ENCODE results near the gene FOXF1. TPM values are rescaled to one million over a fixed set of nuclear protein-coding genes. Genes with fewer than 3 reads are reported as not detected.

Gene FOXF1
- total RNA-seq, 2 donors from 2014 or later: not detected

- Histone ChIP-seq H3K27ac (ENCODE audit: low read depth, low read length) (no peak overlapping the region), H3K27me3 (ENCODE audit: control insufficient read depth, insufficient read depth, low read length, poor library complexity, severe bottlenecking) (no peaks in the 10 kb centered on the region), H3K9ac (ENCODE audit: extremely low read depth, low read length, poor library complexity, severe bottlenecking) (no peak overlapping the region), H3K9me3 (ENCODE audit: control insufficient read depth, low read length) (no peaks in the 10 kb centered on the region), H3K36me3 (ENCODE audit: control insufficient read depth, insufficient read depth, low read length) (no peaks in the 10 kb centered on the region), H3K4me1 (ENCODE audit: control insufficient read depth, insufficient read depth, low read length) (no peaks in the 10 kb centered on the region), H3K4me3 (ENCODE audit: low read length) (no peak overlapping the region)
- H3K27ac Mint-ChIP-seq: no peak overlapping the region
- TF ChIP-seq, protein P1, sequence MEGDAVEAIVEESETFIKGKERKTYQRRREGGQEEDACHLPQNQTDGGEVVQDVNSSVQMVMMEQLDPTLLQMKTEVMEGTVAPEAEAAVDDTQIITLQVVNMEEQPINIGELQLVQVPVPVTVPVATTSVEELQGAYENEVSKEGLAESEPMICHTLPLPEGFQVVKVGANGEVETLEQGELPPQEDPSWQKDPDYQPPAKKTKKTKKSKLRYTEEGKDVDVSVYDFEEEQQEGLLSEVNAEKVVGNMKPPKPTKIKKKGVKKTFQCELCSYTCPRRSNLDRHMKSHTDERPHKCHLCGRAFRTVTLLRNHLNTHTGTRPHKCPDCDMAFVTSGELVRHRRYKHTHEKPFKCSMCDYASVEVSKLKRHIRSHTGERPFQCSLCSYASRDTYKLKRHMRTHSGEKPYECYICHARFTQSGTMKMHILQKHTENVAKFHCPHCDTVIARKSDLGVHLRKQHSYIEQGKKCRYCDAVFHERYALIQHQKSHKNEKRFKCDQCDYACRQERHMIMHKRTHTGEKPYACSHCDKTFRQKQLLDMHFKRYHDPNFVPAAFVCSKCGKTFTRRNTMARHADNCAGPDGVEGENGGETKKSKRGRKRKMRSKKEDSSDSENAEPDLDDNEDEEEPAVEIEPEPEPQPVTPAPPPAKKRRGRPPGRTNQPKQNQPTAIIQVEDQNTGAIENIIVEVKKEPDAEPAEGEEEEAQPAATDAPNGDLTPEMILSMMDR (conservative IDR thresholded peaks at IDR 0.05): peak; percentile 31
- no peaks in the 10 kb centered on the region for H3K9me3 Mint-ChIP-seq
- no peak overlapping the region for H3K4me3 Mint-ChIP-seq
- DNase-seq: peak; percentile 49
- H3K27me3 Mint-ChIP-seq (ENCODE audit: insufficient read depth): peaks cover 1% of the 10 kb centered on the region
- no peaks in the 10 kb centered on the region for H3K4me1 Mint-ChIP-seq
- WGBS, 2 experiments (ENCODE audit: insufficient coverage in 1 of 2, insufficient read length in 1 of 2): 94 to 95% methylated on average over 29 to 38 of the region's 38 CpGs
- H3K36me3 Mint-ChIP-seq (ENCODE audit: low read depth): peaks cover 1% of the 10 kb centered on the region
These were observed 18.0 kb downstream of the FOXF1 start for GRCh38 chr16:86528061-86528929.

DNA sequence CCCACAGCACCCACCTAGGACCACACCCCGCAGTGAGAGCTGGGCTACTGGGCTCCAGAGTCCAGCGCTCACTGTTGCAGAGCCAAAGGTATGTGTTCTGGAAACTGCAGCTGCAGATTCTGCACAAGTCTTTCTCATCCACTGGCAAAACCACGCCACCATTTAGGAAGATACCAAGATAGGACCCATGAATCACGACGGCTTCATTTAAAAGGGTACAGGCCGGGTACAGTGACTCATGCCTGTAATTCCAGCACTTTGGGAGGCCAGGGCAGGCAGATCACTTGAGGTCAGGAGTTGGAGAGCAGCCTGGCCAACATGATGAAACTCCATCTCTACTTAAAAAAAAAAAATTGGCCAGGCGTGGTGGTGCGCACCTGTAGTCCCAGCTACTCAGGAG lies 18.8 kb downstream of the FOXF1 start:
- Histone ChIP-seq H3K27me3 (ENCODE audit: control insufficient read depth, insufficient read depth, low read length, poor library complexity, severe bottlenecking) (no peaks in the 10 kb centered on the region), H3K9ac (ENCODE audit: extremely low read depth, low read length, poor library complexity, severe bottlenecking) (no peak overlapping the region), H3K27ac (ENCODE audit: low read depth, low read length) (no peak overlapping the region), H3K4me3 (ENCODE audit: low read length) (no peak overlapping the region), H3K9me3 (ENCODE audit: control insufficient read depth, low read length) (no peaks in the 10 kb centered on the region), H3K36me3 (ENCODE audit: control insufficient read depth, insufficient read depth, low read length) (no peaks in the 10 kb centered on the region), H3K4me1 (ENCODE audit: control insufficient read depth, insufficient read depth, low read length) (no peaks in the 10 kb centered on the region)
- H3K4me1 Mint-ChIP-seq: no peaks in the 10 kb centered on the region
- DNase-seq: no peak
- peaks cover 1% of the 10 kb centered on the region for H3K36me3 Mint-ChIP-seq (ENCODE audit: low read depth)
- 84 to 96% methylated on average over 7 to 8 of the region's 8 CpGs for WGBS, 2 experiments (ENCODE audit: insufficient coverage in 1 of 2, insufficient read length in 1 of 2)
- H3K27me3 Mint-ChIP-seq (ENCODE audit: insufficient read depth): peaks cover 1% of the 10 kb centered on the region
- no peak overlapping the region for H3K4me3 Mint-ChIP-seq
- no peaks in the 10 kb centered on the region for H3K9me3 Mint-ChIP-seq
- TF ChIP-seq, protein P1 (conservative IDR thresholded peaks at IDR 0.05): no peak
- H3K27ac Mint-ChIP-seq: no peak overlapping the region

GRCh38 chr16:86530251-86531190 lies 20.2 kb downstream of the FOXF1 start:
- H3K27ac ChIP-seq (ENCODE audit: low read depth, low read length): no peak overlapping the region
- no peaks in the 10 kb centered on the region for H3K9me3 ChIP-seq (ENCODE audit: control insufficient read depth, low read length)
- Mint-ChIP-seq H3K9me3 (no peaks in the 10 kb centered on the region), H3K27ac (no peak overlapping the region), H3K4me1 (no peaks in the 10 kb centered on the region), H3K4me3 (no peak overlapping the region), H3K36me3 (ENCODE audit: low read depth) (peaks cover 1% of the 10 kb centered on the region), H3K27me3 (ENCODE audit: insufficient read depth) (peaks cover under 1% of the 10 kb centered on the region)
- no peaks in the 10 kb centered on the region for H3K27me3 ChIP-seq (ENCODE audit: control insufficient read depth, insufficient read depth, low read length, poor library complexity, severe bottlenecking)
- no peak overlapping the region for H3K9ac ChIP-seq (ENCODE audit: extremely low read depth, low read length, poor library complexity, severe bottlenecking)
- H3K4me1 ChIP-seq (ENCODE audit: control insufficient read depth, insufficient read depth, low read length): no peaks in the 10 kb centered on the region
- TF ChIP-seq, protein P1 (conservative IDR thresholded peaks at IDR 0.05): no peak
- no peak overlapping the region for H3K4me3 ChIP-seq (ENCODE audit: low read length)
- DNase-seq: peak; percentile 36
- 92 to 95% methylated on average over 26 to 31 of the region's 31 CpGs for WGBS, 2 experiments (ENCODE audit: insufficient coverage in 1 of 2, insufficient read length in 1 of 2)
- no peaks in the 10 kb centered on the region for H3K36me3 ChIP-seq (ENCODE audit: control insufficient read depth, insufficient read depth, low read length)

All from endodermal cell (in vitro differentiated cells).